ENCODE measurements around the gene TOP1. TPM values are rescaled to one million over a fixed set of nuclear protein-coding genes. Genes with fewer than 3 reads are reported as not detected.
A peak's percentile ranks its signal among the peaks of the same experiment; 100 is the strongest.

The TOP1 gene
- total and polyA plus RNA-seq, 9 of the 15 experiments (the other 6 are each of a cell fraction or from before 2014, with no cell fraction given), result 26.4 to 127 (median 39.6) TPM

- TF ChIP-seq GTF3C2 (IDR thresholded peaks at IDR 0.05; ENCODE audit: borderline replicate concordance, extremely low read depth, insufficient read length) (no peak), NR2F6 (CRISPR knock-in tag; IDR thresholded peaks at IDR 0.05) (no peak), KLF10 (CRISPR knock-in tag; IDR thresholded peaks at IDR 0.05) (no peak), SOX6 (IDR thresholded peaks at IDR 0.05) (peak; percentile 61; the same call in 1 of the 2 replicates), HLTF (IDR thresholded peaks at IDR 0.05) (no peak), NFE2 (IDR thresholded peaks at IDR 0.05; ENCODE audit: low read depth) (peak; percentile 26; the same call in 1 of the 2 replicates), GATAD2A (IDR thresholded peaks at IDR 0.05) (no peak), ZNF311 (CRISPR knock-in tag; IDR thresholded peaks at IDR 0.05) (no peak), ATF1 (CRISPR knock-in tag; IDR thresholded peaks at IDR 0.05) (no peak), ATF1 (tag; IDR thresholded peaks at IDR 0.05) (peak; percentile 84), RAD51 (IDR thresholded peaks at IDR 0.05; ENCODE audit: borderline replicate concordance, low read depth) (peak; percentile 94), HCFC1 (IDR thresholded peaks at IDR 0.05; ENCODE audit: low read depth, low read length) (no peak), LEF1 (IDR thresholded peaks at IDR 0.05) (peak; percentile 81; the same call in 1 of the 2 replicates), RBM14 (IDR thresholded peaks at IDR 0.05; ENCODE audit: borderline replicate concordance, insufficient read depth, low read depth, low read length) (no peak), L3MBTL2 (IDR thresholded peaks at IDR 0.05) (peak; percentile 91), HDAC6 (IDR thresholded peaks at IDR 0.05; ENCODE audit: low read depth, low read length) (no peak), HOXB6 (CRISPR knock-in tag; IDR thresholded peaks at IDR 0.05; ENCODE audit: borderline replicate concordance) (no peak), DPF2 (IDR thresholded peaks at IDR 0.05) (peak; percentile 84)
- TF ChIP-seq, protein P1, sequence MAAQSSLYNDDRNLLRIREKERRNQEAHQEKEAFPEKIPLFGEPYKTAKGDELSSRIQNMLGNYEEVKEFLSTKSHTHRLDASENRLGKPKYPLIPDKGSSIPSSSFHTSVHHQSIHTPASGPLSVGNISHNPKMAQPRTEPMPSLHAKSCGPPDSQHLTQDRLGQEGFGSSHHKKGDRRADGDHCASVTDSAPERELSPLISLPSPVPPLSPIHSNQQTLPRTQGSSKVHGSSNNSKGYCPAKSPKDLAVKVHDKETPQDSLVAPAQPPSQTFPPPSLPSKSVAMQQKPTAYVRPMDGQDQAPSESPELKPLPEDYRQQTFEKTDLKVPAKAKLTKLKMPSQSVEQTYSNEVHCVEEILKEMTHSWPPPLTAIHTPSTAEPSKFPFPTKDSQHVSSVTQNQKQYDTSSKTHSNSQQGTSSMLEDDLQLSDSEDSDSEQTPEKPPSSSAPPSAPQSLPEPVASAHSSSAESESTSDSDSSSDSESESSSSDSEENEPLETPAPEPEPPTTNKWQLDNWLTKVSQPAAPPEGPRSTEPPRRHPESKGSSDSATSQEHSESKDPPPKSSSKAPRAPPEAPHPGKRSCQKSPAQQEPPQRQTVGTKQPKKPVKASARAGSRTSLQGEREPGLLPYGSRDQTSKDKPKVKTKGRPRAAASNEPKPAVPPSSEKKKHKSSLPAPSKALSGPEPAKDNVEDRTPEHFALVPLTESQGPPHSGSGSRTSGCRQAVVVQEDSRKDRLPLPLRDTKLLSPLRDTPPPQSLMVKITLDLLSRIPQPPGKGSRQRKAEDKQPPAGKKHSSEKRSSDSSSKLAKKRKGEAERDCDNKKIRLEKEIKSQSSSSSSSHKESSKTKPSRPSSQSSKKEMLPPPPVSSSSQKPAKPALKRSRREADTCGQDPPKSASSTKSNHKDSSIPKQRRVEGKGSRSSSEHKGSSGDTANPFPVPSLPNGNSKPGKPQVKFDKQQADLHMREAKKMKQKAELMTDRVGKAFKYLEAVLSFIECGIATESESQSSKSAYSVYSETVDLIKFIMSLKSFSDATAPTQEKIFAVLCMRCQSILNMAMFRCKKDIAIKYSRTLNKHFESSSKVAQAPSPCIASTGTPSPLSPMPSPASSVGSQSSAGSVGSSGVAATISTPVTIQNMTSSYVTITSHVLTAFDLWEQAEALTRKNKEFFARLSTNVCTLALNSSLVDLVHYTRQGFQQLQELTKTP (IDR thresholded peaks at IDR 0.05; ENCODE audit: low read depth in 1 of 2, partially characterized antibody in 2 of 2), result peak; percentile 25 to 94
- TF ChIP-seq, protein P2, sequence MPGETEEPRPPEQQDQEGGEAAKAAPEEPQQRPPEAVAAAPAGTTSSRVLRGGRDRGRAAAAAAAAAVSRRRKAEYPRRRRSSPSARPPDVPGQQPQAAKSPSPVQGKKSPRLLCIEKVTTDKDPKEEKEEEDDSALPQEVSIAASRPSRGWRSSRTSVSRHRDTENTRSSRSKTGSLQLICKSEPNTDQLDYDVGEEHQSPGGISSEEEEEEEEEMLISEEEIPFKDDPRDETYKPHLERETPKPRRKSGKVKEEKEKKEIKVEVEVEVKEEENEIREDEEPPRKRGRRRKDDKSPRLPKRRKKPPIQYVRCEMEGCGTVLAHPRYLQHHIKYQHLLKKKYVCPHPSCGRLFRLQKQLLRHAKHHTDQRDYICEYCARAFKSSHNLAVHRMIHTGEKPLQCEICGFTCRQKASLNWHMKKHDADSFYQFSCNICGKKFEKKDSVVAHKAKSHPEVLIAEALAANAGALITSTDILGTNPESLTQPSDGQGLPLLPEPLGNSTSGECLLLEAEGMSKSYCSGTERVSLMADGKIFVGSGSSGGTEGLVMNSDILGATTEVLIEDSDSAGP (CRISPR knock-in tag; IDR thresholded peaks at IDR 0.05), result no peak
Observed at GRCh38 chr20:41003143-41003935, 25.3 kb upstream of the TOP1 start (continued).
